Gastrocnemius medialis (tissue), 4 donors: ENCODE data around the gene DCC. TPM values are rescaled to one million over a fixed set of nuclear protein-coding genes. Genes with fewer than 3 reads are reported as not detected.

Experiments used
- ATAC-seq, 2 donors: fragments of 150-250 bp; one replicate each; pipeline ENCODE4 v1.9.1; 2016
- DNase-seq, 2 donors: peaks; one replicate each; pipeline ENCODE4 v3.0.0-alpha.2; 2019
- H3K27ac ChIP-seq, 4 donors: fragments of 200-600 bp; sonication (generic); 1 replicate in 1 of 4; 2 replicates in 3 of 4; pipeline ENCODE4 v1.5.1; 2016 to 2018; ENCODE audit warnings: mild to moderate bottlenecking in 2 of 4, moderate library complexity in 1 of 4
- H3K27me3 ChIP-seq, 3 donors: fragments of 200-600 bp; sonication (generic) in 2 of 3; 1 replicate in 1 of 3; 2 replicates in 2 of 3; pipeline versions ENCODE4 v1.5.1 to v1.6.0; 2016 to 2019; ENCODE audit warnings: mild to moderate bottlenecking in 1 of 3, moderate library complexity in 1 of 3
- H3K36me3 ChIP-seq, 2 donors: fragments of 200-600 bp; sonication (generic) in 1 of 2; one replicate each; pipeline ENCODE4 v1.5.1; 2017 to 2018
- H3K4me1 ChIP-seq, 2 donors: fragments of 200-600 bp; sonication (generic) in 1 of 2; one replicate each; pipeline ENCODE4 v1.5.1; 2016 to 2017; ENCODE audit warnings: mild to moderate bottlenecking in 2 of 2
- H3K4me3 ChIP-seq, 4 donors: fragments of 200-600 bp; sonication (generic) in 3 of 4; 1 replicate in 1 of 4; 2 replicates in 3 of 4; pipeline ENCODE4 v1.5.1; 2016 to 2019; ENCODE audit warnings: mild to moderate bottlenecking in 2 of 4
- H3K9me3 ChIP-seq, 3 donors: fragments of 200-600 bp; sonication (generic) in 2 of 3; 1 replicate in 1 of 3; 2 replicates in 2 of 3; pipeline ENCODE4 v1.5.1; 2016 to 2019
- CTCF ChIP-seq, 5 experiments: fragments of 450-650 bp in 3 of 5; fragments of 200-600 bp in 2 of 5; sonication (generic) in 2 of 5; IDR thresholded peaks in 4 of 5; conservative IDR thresholded peaks in 1 of 5; 1 replicate in 4 of 5; 2 replicates in 1 of 5; pipeline ENCODE4 v1.5.1; 2016 to 2019; ENCODE audit warnings: antibody characterized with exemption in 5 of 5, mild to moderate bottlenecking in 3 of 5, moderate library complexity in 3 of 5
- POLR2A ChIP-seq, 2 donors: fragments of 450-650 bp; IDR thresholded peaks; one replicate each; pipeline ENCODE4 v1.6.1; 2017; ENCODE audit warnings: antibody characterized with exemption in 2 of 2, mild to moderate bottlenecking in 2 of 2, moderate library complexity in 2 of 2
- in situ Hi-C, 4 donors: fragments of 200-750 bp; cut with MboI; loops; one replicate each; pipeline versions ENCODE4 v1.15.0 to v1.8.0; 2017; ENCODE audit warnings: low sequenced_read_pairs in 4 of 4
- intact Hi-C: fragments of 100-400 bp; cut with DNase I; formaldehyde crosslinking; loops from one replicate; pipeline ENCODE4 v1.15.1; 2023; ENCODE audit warnings: low total_unique reads
- total RNA-seq, 4 donors: library from RNA; depleted of rRNA; stranded (reverse); fragments of >200 nt; gene quantifications; one replicate each; pipeline versions ENCODE4 v1.1.0 to v1.2.3, GENCODE V29; 2016

Gene DCC
- total RNA-seq, 4 donors from 2014 or later, result not detected

DNA sequence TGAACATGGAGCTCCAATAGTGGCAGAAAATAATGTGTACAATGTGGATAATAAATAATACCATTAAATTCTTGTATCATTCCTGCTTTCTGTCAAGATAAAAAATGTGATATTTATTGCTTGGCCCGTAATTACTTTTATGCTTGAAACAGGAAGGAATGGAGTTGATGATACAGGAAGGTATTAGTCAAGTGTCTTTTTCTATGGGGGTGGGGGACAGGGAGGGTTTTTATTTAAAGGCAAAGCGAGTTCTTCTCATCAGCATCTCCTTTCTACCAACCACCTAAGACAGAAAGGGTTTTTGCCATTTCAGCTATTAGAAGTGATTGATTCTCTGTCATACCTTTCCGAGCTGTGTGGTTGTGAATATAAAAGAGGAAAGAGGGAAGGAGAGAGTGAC lies 135.3 kb downstream of the DCC start:
- DNase-seq (no peak), ATAC-seq (no peak)
- in situ Hi-C loops (no loop called here), intact Hi-C loops (no loop called here)
- Histone ChIP-seq H3K36me3 (no peaks in the 10 kb centered on the region), H3K4me3 (no peak overlapping the region), H3K27ac (no peak overlapping the region), H3K4me1 (no peaks in the 10 kb centered on the region), H3K27me3 (no peaks in the 10 kb centered on the region), H3K9me3 (no peaks in the 10 kb centered on the region)
- TF ChIP-seq CTCF (IDR thresholded peaks at IDR 0.05 in 4 of 5, conservative IDR thresholded peaks at IDR 0.05 in 1 of 5) (no peak), POLR2A (IDR thresholded peaks at IDR 0.05) (no peak)

- intact Hi-C loops, result no loop called here
- no peak overlapping the region for H3K27ac ChIP-seq
- in situ Hi-C loops, result no loop called here
- H3K4me3 ChIP-seq, result no peak overlapping the region
- no peaks in the 10 kb centered on the region for H3K9me3 ChIP-seq
- H3K36me3 ChIP-seq, result no peaks in the 10 kb centered on the region
- DNase-seq, result no peak
- no peak for TF ChIP-seq CTCF (IDR thresholded peaks at IDR 0.05 in 4 of 5, conservative IDR thresholded peaks at IDR 0.05 in 1 of 5)
- TF ChIP-seq POLR2A (IDR thresholded peaks at IDR 0.05), result no peak
- no peaks in the 10 kb centered on the region for H3K4me1 ChIP-seq
- no peaks in the 10 kb centered on the region for H3K27me3 ChIP-seq
- no peak for ATAC-seq
Measured at GRCh38 chr18:52481116-52481515, 141.1 kb downstream of the DCC start.

DNA sequence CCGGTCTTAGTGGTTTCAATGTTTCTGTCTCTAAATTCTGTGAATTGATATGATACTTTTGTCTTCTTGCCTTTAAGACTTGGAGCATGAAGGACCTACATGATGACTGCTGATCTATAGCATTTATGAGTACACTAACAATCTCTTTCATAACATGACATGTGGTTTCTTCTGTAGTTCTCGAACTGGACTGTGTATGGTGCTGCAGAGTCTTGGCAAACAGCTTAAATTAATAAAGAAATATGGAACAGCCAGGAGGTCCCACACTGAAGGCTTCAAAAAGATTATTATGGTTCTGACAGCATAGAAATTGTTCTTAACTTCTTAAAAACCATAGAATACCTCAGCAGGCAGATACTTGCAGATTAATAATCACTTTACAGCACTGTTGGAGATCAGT lies 145.0 kb downstream of the DCC start:
- Histone ChIP-seq H3K36me3 (no peaks in the 10 kb centered on the region), H3K27me3 (no peaks in the 10 kb centered on the region), H3K4me3 (no peak overlapping the region), H3K9me3 (no peaks in the 10 kb centered on the region), H3K4me1 (no peaks in the 10 kb centered on the region), H3K27ac (no peak overlapping the region)
- ATAC-seq, result no peak
- in situ Hi-C loops, result no loop called here
- DNase-seq, result no peak
- intact Hi-C loops, result no loop called here
- TF ChIP-seq POLR2A (IDR thresholded peaks at IDR 0.05) (no peak), CTCF (IDR thresholded peaks at IDR 0.05 in 4 of 5, conservative IDR thresholded peaks at IDR 0.05 in 1 of 5) (no peak)

DNA sequence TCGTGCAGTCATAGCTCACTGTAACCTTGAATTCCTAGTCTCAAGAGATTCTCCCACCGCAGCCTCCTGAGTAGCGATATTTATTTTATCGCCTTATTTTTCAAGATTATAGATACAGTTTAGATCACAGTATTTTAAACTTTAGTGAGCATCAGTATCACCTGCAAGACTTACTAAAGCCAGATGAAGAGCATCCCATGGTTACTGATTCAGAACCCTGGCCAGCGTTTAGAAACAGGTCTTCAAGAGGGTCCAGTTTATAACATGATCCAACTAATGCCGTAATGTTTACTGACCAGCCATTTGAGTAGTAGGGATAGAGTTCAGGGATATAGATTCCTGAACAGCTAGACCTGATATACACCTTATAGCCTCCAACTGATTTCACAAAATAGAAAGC lies 146.1 kb downstream of the DCC start:
- H3K27me3 ChIP-seq, result no peaks in the 10 kb centered on the region
- DNase-seq, result no peak
- H3K4me3 ChIP-seq, result no peak overlapping the region
- intact Hi-C loops, result no loop called here
- in situ Hi-C loops, result no loop called here
- no peaks in the 10 kb centered on the region for H3K9me3 ChIP-seq
- H3K36me3 ChIP-seq, result no peaks in the 10 kb centered on the region
- H3K27ac ChIP-seq, result no peak overlapping the region
- no peak for ATAC-seq
- TF ChIP-seq CTCF (IDR thresholded peaks at IDR 0.05 in 4 of 5, conservative IDR thresholded peaks at IDR 0.05 in 1 of 5) (no peak), POLR2A (IDR thresholded peaks at IDR 0.05) (no peak)
- no peaks in the 10 kb centered on the region for H3K4me1 ChIP-seq
